HG03439 (cell line): ENCODE data around the gene HIPK2.

ENCODE experiments used
- ATAC-seq: cut with Tn5 transposase; IDR thresholded peaks from one replicate; pipeline ENCODE4 v1.9.1; 2021; ENCODE audit warnings: mild to moderate bottlenecking, moderate library complexity; ENCODE audit not compliant: unreplicated experiment

The HIPK2 gene

GRCh38 chr7:139718141-139718540 lies 59.7 kb downstream of the HIPK2 start:
- no peak for ATAC-seq

GRCh38 chr7:139716156-139716942 lies 61.4 kb downstream of the HIPK2 start:
- no peak for ATAC-seq

- no peak for ATAC-seq
Observed at GRCh38 chr7:139715194-139715815, 62.5 kb downstream of the HIPK2 start.

GRCh38 chr7:139714163-139714901 lies 63.5 kb downstream of the HIPK2 start:
- ATAC-seq: peak; percentile 92

GRCh38 chr7:139713526-139714162 lies 64.2 kb downstream of the HIPK2 start:
- ATAC-seq: no peak

- ATAC-seq: no peak
Observed at GRCh38 chr7:139713061-139713460, 64.7 kb downstream of the HIPK2 start.

GRCh38 chr7:139711991-139712743 lies 65.6 kb downstream of the HIPK2 start:
- ATAC-seq: no peak

GRCh38 chr7:139710036-139710435 lies 67.8 kb downstream of the HIPK2 start:
- ATAC-seq: no peak

- no peak for ATAC-seq
Observed at GRCh38 chr7:139709485-139709884, 68.3 kb downstream of the HIPK2 start.

- peak; percentile 82 for ATAC-seq
Observed at GRCh38 chr7:139708541-139708940, 69.3 kb downstream of the HIPK2 start.

- ATAC-seq: no peak
Observed at GRCh38 chr7:139706837-139707236, 71.0 kb downstream of the HIPK2 start.

GRCh38 chr7:139704308-139704879 lies 73.4 kb downstream of the HIPK2 start:
- ATAC-seq: no peak

- ATAC-seq: no peak
Observed at GRCh38 chr7:139703487-139704307, 74.1 kb downstream of the HIPK2 start.

GRCh38 chr7:139702811-139703486 lies 74.8 kb downstream of the HIPK2 start:
- peak; percentile 72 for ATAC-seq

GRCh38 chr7:139702313-139702731 lies 75.5 kb downstream of the HIPK2 start:
- peak; percentile 2 for ATAC-seq

GRCh38 chr7:139701908-139702307 lies 75.9 kb downstream of the HIPK2 start:
- ATAC-seq: no peak

GRCh38 chr7:139700505-139701235 lies 77.1 kb downstream of the HIPK2 start:
- ATAC-seq: no peak
